Neutrophil (primary cell): ENCODE measurements around the gene MOV10.

Experiments
- H3K27ac ChIP-seq: fragments of 200-600 bp; sonication (generic); 2 replicates; pipeline ENCODE4 v1.5.1; 2016; ENCODE audit warnings: mild to moderate bottlenecking, moderate library complexity
- H3K27me3 ChIP-seq: fragments of 200-600 bp; sonication (generic); 2 replicates; pipeline ENCODE4 v1.6.0; 2016; ENCODE audit warnings: mild to moderate bottlenecking
- H3K36me3 ChIP-seq: fragments of 200-600 bp; sonication (generic); 2 replicates; pipeline ENCODE4 v1.5.1; 2017
- H3K4me1 ChIP-seq, 2 experiments: fragments of 200-600 bp in 1 of 2; sonication (generic) in 1 of 2; 1 replicate in 1 of 2; 2 replicates in 1 of 2; pipeline versions ENCODE4 v1.5.1 to v1.6.1; 2013 to 2016; ENCODE audit warnings: low read depth in 1 of 2, low read length in 1 of 2, mild to moderate bottlenecking in 1 of 2, moderate library complexity in 1 of 2; ENCODE audit not compliant: control insufficient read depth in 1 of 2, insufficient read depth in 1 of 2
- H3K4me3 ChIP-seq, 2 experiments: fragments of 200-600 bp in 1 of 2; sonication (generic) in 1 of 2; 1 replicate in 1 of 2; 2 replicates in 1 of 2; pipeline ENCODE4 v1.5.1; 2013 to 2016; ENCODE audit warnings: low read depth in 1 of 2, low read length in 1 of 2, mild to moderate bottlenecking in 1 of 2, moderate library complexity in 1 of 2
- H3K9me3 ChIP-seq: fragments of 200-600 bp; sonication (generic); 2 replicates; pipeline ENCODE4 v1.5.1; 2016
- TF ChIP-seq, protein P1 (sequence below): fragments of 200-600 bp; sonication (generic); IDR thresholded peaks from 2 replicates; pipeline ENCODE4 v1.5.1; 2016; ENCODE audit warnings: antibody characterized with exemption

MOV10 gene

DNA sequence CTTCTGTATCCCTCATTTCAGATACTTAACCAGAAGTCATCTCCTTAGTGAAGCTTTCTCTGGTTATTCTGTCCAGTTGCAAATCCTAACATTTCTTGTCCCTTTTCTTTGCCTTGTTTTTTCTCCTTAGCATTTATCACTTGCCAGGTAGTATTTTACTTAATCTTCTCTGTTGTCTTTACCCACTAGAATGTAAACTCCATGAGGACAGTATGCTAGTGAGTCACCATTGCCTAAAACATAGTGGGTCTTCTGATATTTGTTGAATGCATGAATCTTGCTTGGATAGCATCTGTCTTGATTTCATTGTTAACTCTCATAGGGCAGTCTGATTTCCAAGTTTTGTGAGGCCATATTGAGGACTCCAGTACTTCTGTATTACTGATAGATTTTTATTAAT, 45.2 kb upstream of the MOV10 start:
- peak overlapping the region; percentile 63 for H3K27ac ChIP-seq
- H3K27me3 ChIP-seq = no peaks in the 10 kb centered on the region
- H3K36me3 ChIP-seq = peaks cover 23% of the 10 kb centered on the region
- no peaks in the 10 kb centered on the region for H3K9me3 ChIP-seq
- H3K4me1 ChIP-seq = peaks cover 48 to 61% of the 10 kb centered on the region in 2 experiments
- no peak overlapping the region for H3K4me3 ChIP-seq
- TF ChIP-seq, protein P1, sequence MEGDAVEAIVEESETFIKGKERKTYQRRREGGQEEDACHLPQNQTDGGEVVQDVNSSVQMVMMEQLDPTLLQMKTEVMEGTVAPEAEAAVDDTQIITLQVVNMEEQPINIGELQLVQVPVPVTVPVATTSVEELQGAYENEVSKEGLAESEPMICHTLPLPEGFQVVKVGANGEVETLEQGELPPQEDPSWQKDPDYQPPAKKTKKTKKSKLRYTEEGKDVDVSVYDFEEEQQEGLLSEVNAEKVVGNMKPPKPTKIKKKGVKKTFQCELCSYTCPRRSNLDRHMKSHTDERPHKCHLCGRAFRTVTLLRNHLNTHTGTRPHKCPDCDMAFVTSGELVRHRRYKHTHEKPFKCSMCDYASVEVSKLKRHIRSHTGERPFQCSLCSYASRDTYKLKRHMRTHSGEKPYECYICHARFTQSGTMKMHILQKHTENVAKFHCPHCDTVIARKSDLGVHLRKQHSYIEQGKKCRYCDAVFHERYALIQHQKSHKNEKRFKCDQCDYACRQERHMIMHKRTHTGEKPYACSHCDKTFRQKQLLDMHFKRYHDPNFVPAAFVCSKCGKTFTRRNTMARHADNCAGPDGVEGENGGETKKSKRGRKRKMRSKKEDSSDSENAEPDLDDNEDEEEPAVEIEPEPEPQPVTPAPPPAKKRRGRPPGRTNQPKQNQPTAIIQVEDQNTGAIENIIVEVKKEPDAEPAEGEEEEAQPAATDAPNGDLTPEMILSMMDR = no peak

DNA sequence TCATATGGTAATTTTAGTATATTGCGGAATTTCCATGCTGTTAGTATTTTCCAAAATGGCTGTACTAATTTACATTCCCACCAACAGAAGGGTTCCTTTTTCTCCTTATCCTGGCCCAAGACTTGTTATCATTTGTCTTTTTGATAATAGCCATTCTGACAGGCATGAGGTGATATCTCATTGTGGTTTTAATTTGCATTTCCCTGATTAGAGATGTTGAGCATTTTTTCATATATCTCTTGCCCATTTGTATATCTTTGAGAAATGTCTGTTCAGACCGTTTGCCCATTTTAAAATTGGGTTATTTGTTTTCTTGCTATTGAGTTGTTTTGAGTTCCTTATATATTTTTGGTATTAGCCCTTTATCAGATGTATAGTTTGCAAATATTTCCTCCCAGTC, 40.8 kb upstream of the MOV10 start:
- Histone ChIP-seq H3K27me3 (no peaks in the 10 kb centered on the region), H3K9me3 (no peaks in the 10 kb centered on the region), H3K36me3 (peaks cover 13% of the 10 kb centered on the region), H3K4me1 (peaks cover 18 to 52% of the 10 kb centered on the region in 2 experiments), H3K27ac (peak overlapping the region; percentile 12), H3K4me3 (no peak overlapping the region)
- TF ChIP-seq, protein P1 = no peak

DNA sequence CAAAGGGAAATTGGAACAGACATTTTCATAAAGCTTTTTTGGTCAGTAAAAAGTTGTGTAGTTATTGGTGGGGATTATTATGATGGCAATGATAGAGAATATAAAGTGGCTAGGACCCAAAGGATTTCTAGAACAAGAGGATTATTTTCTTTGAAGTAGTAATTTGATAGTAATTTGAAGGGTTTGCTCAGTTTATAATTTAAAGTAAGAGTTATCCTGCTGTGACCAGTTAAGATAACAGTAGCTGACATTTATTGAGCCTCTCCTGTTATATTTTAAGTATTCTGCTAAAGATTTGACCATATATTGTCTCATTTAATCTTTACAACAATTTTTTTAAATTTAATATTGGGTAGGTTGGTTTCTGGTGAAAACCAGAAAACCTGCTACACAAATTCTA, 40.1 kb upstream of the MOV10 start:
- H3K9me3 ChIP-seq = no peaks in the 10 kb centered on the region
- peak overlapping the region; percentile 12 for H3K27ac ChIP-seq
- H3K27me3 ChIP-seq = no peaks in the 10 kb centered on the region
- peaks cover 13 to 48% of the 10 kb centered on the region in 2 experiments for H3K4me1 ChIP-seq
- TF ChIP-seq, protein P1 = no peak
- H3K36me3 ChIP-seq = peaks cover 13% of the 10 kb centered on the region
- no peak overlapping the region for H3K4me3 ChIP-seq

DNA sequence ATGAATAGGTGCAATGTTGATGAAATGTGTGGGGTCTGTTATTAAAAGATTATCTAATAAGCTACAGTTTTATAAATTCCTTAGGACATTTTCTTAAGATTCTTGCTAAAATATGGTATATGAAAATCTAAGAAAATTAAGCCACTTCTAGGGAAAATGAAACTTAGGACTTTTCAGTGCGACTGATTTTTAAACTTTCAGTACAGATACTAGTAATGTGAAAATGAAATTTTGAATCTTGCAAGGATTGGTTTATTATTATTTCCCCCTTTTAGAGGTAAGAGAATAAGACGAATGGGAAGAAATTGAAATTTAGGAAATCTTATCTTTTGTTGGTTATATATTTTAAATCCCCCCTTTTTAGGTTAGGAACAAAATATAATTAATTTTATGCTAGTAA, 38.4 kb upstream of the MOV10 start:
- peaks cover 4% of the 10 kb centered on the region for H3K36me3 ChIP-seq
- H3K4me3 ChIP-seq = no peak overlapping the region
- H3K27ac ChIP-seq = peak overlapping the region; percentile 68
- no peaks in the 10 kb centered on the region for H3K9me3 ChIP-seq
- no peaks in the 10 kb centered on the region for H3K27me3 ChIP-seq
- TF ChIP-seq, protein P1 = no peak
- H3K4me1 ChIP-seq = peaks cover 7 to 36% of the 10 kb centered on the region in 2 experiments

DNA sequence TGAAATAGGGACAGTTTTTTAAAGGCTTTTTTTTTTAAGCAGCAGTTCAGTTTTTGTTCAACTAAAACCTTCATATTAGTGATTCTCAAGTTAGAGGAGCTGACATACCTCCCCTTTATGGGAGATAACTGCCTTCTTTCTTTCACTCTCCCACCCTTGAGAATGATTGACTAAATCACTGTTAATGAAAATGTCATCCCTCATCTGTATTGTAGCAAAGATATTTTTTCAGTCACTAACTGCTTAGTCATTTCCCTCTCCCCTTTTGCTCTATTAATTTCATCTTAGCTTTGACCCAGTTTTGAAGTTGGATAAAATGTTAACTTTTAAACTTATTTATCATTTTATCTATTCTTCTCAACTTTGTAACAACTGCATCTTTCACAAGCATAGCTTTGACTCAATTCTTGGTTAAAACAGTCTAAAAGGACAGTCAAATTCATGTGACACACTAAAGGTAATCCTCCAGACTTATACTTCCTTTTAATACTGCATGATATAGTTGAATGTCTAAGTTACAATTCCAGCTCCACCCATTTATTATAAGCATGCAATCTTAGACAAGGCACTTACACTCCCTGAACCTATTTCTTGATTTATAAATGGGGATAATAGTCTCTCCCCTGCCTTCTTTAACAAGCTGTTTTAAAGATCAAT, 37.7 kb upstream of the MOV10 start:
- H3K4me1 ChIP-seq = peaks cover 7 to 33% of the 10 kb centered on the region in 2 experiments
- H3K4me3 ChIP-seq = no peak overlapping the region
- TF ChIP-seq, protein P1 = no peak
- H3K27ac ChIP-seq = peak overlapping the region; percentile 68
- peaks cover 4% of the 10 kb centered on the region for H3K36me3 ChIP-seq
- H3K27me3 ChIP-seq = no peaks in the 10 kb centered on the region
- H3K9me3 ChIP-seq = no peaks in the 10 kb centered on the region
